Measurements from ENCODE around the gene PRSS8. TPM values are rescaled to one million over a fixed set of nuclear protein-coding genes. Genes with fewer than 3 reads are reported as not detected.

Gene PRSS8
- total RNA-seq, 2 experiments from 2014 or later, result not detected

DNA sequence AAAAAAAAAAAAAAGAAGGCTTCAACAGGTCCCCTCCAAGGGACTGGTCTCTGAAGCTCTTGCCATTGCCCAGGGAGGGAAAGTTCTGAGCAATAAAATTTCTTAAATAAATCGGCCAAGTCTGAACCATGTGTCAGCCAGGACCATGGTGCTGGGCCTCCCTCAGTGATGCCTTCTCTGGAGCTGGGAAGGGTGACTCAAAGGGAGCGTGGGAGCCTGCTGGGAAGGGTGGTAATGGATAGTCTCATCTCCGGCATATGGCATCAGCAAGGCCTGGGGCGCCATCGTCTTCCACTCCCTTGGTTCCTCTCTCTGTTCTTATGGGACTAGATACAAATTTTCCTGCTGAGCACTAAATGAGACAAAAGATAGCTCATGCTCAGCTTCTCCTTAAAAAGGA, 43.2 kb downstream of the PRSS8 start:
- Mint-ChIP-seq H3K36me3 (ENCODE audit: low read depth) (peaks cover 17% of the 10 kb centered on the region), H3K4me1 (ENCODE audit: low read depth) (peaks cover 22% of the 10 kb centered on the region), H3K27me3 (no peaks in the 10 kb centered on the region), H3K4me3 (peak overlapping the region; percentile 32), H3K27ac (no peak overlapping the region), H3K9me3 (no peaks in the 10 kb centered on the region)
- DNase-seq, result no peak
- ChIA-PET POLR2A (interaction anchor here (0.8 to 2.3 kb wide), 5 partner anchors 15 to 110 kb away, joined by 3 to 7 read pairs (median 4); partner anchors contain the start of genes FUS, PYCARD, ZNF646 and ZNF668), CTCF (interaction anchor here (0.8 to 2.3 kb wide), 6 partner anchors 19 to 138 kb away, joined by 3 to 11 read pairs (median 4); partner anchors contain the start of genes HSD3B7 and ZNF668)
- intact Hi-C loops (cut with micrococcal nuclease), result no loop called here
- ATAC-seq, result no peak
- TF ChIP-seq, protein P1, sequence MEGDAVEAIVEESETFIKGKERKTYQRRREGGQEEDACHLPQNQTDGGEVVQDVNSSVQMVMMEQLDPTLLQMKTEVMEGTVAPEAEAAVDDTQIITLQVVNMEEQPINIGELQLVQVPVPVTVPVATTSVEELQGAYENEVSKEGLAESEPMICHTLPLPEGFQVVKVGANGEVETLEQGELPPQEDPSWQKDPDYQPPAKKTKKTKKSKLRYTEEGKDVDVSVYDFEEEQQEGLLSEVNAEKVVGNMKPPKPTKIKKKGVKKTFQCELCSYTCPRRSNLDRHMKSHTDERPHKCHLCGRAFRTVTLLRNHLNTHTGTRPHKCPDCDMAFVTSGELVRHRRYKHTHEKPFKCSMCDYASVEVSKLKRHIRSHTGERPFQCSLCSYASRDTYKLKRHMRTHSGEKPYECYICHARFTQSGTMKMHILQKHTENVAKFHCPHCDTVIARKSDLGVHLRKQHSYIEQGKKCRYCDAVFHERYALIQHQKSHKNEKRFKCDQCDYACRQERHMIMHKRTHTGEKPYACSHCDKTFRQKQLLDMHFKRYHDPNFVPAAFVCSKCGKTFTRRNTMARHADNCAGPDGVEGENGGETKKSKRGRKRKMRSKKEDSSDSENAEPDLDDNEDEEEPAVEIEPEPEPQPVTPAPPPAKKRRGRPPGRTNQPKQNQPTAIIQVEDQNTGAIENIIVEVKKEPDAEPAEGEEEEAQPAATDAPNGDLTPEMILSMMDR (IDR thresholded peaks at IDR 0.05), result no peak

DNA sequence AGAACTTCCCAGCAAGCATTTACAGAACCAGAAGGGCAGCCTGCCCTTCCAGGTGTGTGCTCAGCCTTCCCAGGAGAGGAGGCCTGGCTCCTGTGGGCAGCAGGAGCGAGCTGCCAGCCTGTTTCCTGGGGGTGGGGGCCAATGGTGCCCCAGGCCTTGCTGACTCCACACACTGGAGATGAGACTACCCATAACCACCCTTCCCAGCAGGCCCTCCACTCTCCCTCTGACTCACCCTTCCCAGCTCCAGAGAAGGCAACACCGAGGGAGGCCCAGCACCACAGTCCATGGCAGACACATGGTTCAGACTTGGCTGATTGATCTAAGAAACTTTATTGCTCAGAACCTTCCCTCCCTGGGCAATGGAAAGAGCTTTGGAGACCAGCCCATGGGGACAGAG, 45.0 kb downstream of the PRSS8 start:
- Mint-ChIP-seq H3K4me3 (no peak overlapping the region), H3K4me1 (ENCODE audit: low read depth) (peaks cover 17% of the 10 kb centered on the region), H3K9me3 (no peaks in the 10 kb centered on the region), H3K27me3 (no peaks in the 10 kb centered on the region), H3K36me3 (ENCODE audit: low read depth) (peaks cover 17% of the 10 kb centered on the region), H3K27ac (no peak overlapping the region)
- CTCF ChIA-PET, result no interaction called here
- POLR2A ChIA-PET, result no interaction called here
- ATAC-seq (no peak), DNase-seq (no peak)
- TF ChIP-seq, protein P1 (IDR thresholded peaks at IDR 0.05), result no peak
- intact Hi-C loops (cut with micrococcal nuclease), result no loop called here

DNA sequence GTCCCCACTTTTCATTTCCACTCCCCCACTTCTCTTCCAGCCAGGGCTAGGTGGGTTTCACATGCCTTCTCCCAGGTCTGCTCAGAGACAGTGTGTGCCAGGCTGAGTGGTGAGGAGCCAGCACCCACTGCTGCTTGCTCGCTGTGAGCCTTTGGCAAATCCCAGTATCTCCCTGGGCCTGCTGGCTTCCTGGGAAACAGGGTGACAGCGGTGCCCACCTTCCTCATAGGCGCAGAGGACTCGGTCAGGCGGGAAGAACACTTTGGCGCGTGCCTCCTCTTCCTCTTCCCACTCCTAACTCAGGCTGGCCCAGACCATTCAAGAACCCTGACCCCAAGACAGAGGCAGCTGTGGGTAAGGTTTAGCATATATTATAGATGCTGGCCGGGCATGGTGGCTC, 46.3 kb downstream of the PRSS8 start:
- POLR2A ChIA-PET, result interaction anchor here (1.3 to 1.4 kb wide), 2 partner anchors 12 to 15 kb away, joined by 3 to 5 read pairs; partner anchors contain the start of genes ZNF646 and ZNF668

DNA sequence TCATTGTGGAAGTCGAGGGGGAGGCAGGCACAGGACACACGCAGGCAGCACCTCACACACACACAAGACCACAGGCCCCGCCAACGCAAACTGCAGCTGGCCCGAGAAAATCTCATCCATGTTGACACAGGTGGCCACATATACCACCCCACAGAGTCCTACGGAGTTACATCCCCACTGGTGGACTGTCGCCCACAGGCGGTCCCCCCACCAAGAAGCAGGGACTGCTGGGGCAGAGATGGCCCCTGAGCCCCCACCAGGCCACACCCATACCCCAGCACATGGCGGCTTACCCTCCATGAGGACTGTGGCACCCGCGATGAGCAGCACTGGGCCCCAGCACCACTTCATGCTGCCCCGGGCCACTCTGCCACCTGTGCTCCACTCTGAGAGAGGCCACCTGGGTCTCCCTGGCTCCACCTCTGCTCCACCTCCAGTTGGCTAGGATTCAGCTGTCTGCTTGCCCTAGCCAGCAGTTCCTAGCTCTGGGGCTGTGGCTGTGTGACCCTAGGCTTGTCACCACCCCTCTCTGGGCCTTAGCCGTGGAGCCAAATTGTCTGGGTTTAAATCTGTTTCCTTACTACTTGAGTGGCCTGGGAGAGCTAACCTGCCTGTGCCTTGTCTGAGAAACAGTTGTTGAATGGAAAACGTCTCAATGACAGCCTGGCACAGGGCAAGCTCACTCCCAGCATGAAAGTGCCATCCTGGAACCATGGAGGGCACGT, 46.9 kb downstream of the PRSS8 start, which contains the start of gene PRSS53:
PRSS53 (minus strand) TSS at position 485 of the 725 bp plus-strand sequence; CDS start at position 351, 134 bp downstream.
- ChIA-PET CTCF (no interaction called here), POLR2A (interaction anchor here (0.9 to 1.4 kb wide), 3 partner anchors 11 to 108 kb away, joined by 3 to 5 read pairs (median 3); partner anchors contain the start of genes ZNF646 and ZNF668)
- no peak for ATAC-seq
- TF ChIP-seq, protein P1 (IDR thresholded peaks at IDR 0.05), result no peak
- Mint-ChIP-seq H3K27ac (peak within 1 kb of the TSS; percentile 34), H3K36me3 (ENCODE audit: low read depth) (peaks cover 11% of the 10 kb centered on the region), H3K9me3 (no peaks in the 10 kb centered on the region), H3K4me3 (no peak within 1 kb of the TSS), H3K4me1 (ENCODE audit: low read depth) (peaks cover 11% of the 10 kb centered on the region), H3K27me3 (no peaks in the 10 kb centered on the region)
- DNase-seq, result no peak
- intact Hi-C loops (cut with micrococcal nuclease), result no loop called here

More for the DNA sequence above, 46.3 kb downstream of the PRSS8 start:
- Mint-ChIP-seq H3K4me3 (no peak overlapping the region), H3K36me3 (ENCODE audit: low read depth) (peaks cover 14% of the 10 kb centered on the region), H3K27me3 (no peaks in the 10 kb centered on the region), H3K4me1 (ENCODE audit: low read depth) (peaks cover 15% of the 10 kb centered on the region), H3K27ac (no peak overlapping the region), H3K9me3 (no peaks in the 10 kb centered on the region)
- intact Hi-C loops (cut with micrococcal nuclease), result no loop called here
- ATAC-seq, result no peak
- CTCF ChIA-PET, result no interaction called here
- TF ChIP-seq, protein P1 (IDR thresholded peaks at IDR 0.05), result no peak
- DNase-seq, result no peak

DNA sequence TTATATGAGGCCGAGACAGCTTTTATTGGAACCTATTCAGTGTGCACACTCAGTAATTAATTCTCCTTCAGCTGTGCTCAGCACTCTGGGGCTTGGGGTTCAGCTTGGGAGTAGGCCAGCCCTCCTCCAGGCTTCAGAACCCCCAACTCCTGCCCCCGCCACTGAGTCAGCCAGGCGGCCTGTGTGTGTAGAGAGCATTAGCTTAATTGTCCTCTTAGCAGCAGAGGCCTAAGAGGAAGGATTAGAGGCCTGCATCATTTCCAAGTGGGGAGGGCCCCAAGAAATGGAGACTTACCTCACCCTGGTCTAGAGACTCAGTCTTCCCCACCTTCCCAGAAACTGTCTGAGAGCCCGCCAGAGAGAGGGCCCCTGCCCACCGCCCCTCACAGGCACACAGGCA, 47.6 kb downstream of the PRSS8 start:
- H3K4me3 Mint-ChIP-seq, result no peak overlapping the region
- TF ChIP-seq, protein P1 (IDR thresholded peaks at IDR 0.05), result no peak
- ATAC-seq (no peak), DNase-seq (no peak)
- CTCF ChIA-PET, result no interaction called here
- intact Hi-C loops (cut with micrococcal nuclease), result no loop called here
- peaks cover 9% of the 10 kb centered on the region for H3K4me1 Mint-ChIP-seq (ENCODE audit: low read depth)
- H3K27ac Mint-ChIP-seq, result no peak overlapping the region
- H3K27me3 Mint-ChIP-seq, result no peaks in the 10 kb centered on the region
- peaks cover 13% of the 10 kb centered on the region for H3K36me3 Mint-ChIP-seq (ENCODE audit: low read depth)
- no peaks in the 10 kb centered on the region for H3K9me3 Mint-ChIP-seq
- POLR2A ChIA-PET, result interaction anchor here (0.9 to 5.8 kb wide), 3 partner anchors 10 to 109 kb away, joined by 3 to 22 read pairs (median 5); partner anchors contain the start of genes ZNF646 and ZNF668

All from activated CD8-positive, alpha-beta T cell treated with anti-CD3 and anti-CD28 coated beads for 36 hours (primary cell).